GM18526 (cell line): ENCODE measurements around the gene CREB3L1.

Experiments used
- POLR2A ChIP-seq: IDR thresholded peaks from 3 replicates; pipeline ENCODE4 v1.6.1; 2011; ENCODE audit not compliant: insufficient read length; ENCODE audit errors: extremely low read depth

The CREB3L1 gene

GRCh38 chr11:46277622-46278386 lies at the start of gene CREB3L1:
CREB3L1 (plus strand) TSS chr11:46277662; CDS start chr11:46278112, 450 bp downstream.
- TF ChIP-seq POLR2A, result no peak

- no peak for TF ChIP-seq POLR2A
These were observed 48.2 kb upstream of the CREB3L1 start for GRCh38 chr11:46229230-46229629.

GRCh38 chr11:46234311-46234710 lies 43.2 kb upstream of the CREB3L1 start:
- no peak for TF ChIP-seq POLR2A

GRCh38 chr11:46235777-46236688 lies 41.4 kb upstream of the CREB3L1 start:
- TF ChIP-seq POLR2A, result no peak

GRCh38 chr11:46236918-46237247 lies 40.6 kb upstream of the CREB3L1 start:
- no peak for TF ChIP-seq POLR2A

GRCh38 chr11:46237248-46238077 lies 40.0 kb upstream of the CREB3L1 start:
- TF ChIP-seq POLR2A, result no peak

- TF ChIP-seq POLR2A, result no peak
These were observed 39.1 kb upstream of the CREB3L1 start for GRCh38 chr11:46238078-46238966.

GRCh38 chr11:46238967-46239800 lies 38.3 kb upstream of the CREB3L1 start:
- TF ChIP-seq POLR2A, result no peak

- no peak for TF ChIP-seq POLR2A
These were observed 37.7 kb upstream of the CREB3L1 start for GRCh38 chr11:46239801-46240061.

- no peak for TF ChIP-seq POLR2A
These were observed 37.1 kb upstream of the CREB3L1 start for GRCh38 chr11:46240371-46240770.

GRCh38 chr11:46240861-46241260 lies 36.6 kb upstream of the CREB3L1 start:
- no peak for TF ChIP-seq POLR2A

GRCh38 chr11:46242041-46242951 lies 35.2 kb upstream of the CREB3L1 start:
- TF ChIP-seq POLR2A, result no peak

- peak; percentile 66 for TF ChIP-seq POLR2A
These were observed 34.3 kb upstream of the CREB3L1 start for GRCh38 chr11:46242952-46243795.
